ENCODE measurements around the gene PLEKHB2.
"Not testable (repeated sequence)": the region's sequence is repeated elsewhere in the genome, so short reads cannot be mapped to it uniquely, and the experiment has no call there.

PLEKHB2 gene

GRCh38 chr2:131105156-131105949 lies at the start of gene PLEKHB2:
PLEKHB2 (plus strand) TSS chr2:131105336; CDS start chr2:131120942, 15,606 bp downstream.
- DNase-seq (ENCODE audit: low read depth in 2 of 2): peak; percentile 90 to 91

GRCh38 chr2:131056204-131056931 lies 48.8 kb upstream of the PLEKHB2 start:
- DNase-seq (ENCODE audit: low read depth in 2 of 2): no peak

GRCh38 chr2:131056932-131057287 lies 48.2 kb upstream of the PLEKHB2 start:
- DNase-seq (ENCODE audit: low read depth in 2 of 2): no peak

DNA sequence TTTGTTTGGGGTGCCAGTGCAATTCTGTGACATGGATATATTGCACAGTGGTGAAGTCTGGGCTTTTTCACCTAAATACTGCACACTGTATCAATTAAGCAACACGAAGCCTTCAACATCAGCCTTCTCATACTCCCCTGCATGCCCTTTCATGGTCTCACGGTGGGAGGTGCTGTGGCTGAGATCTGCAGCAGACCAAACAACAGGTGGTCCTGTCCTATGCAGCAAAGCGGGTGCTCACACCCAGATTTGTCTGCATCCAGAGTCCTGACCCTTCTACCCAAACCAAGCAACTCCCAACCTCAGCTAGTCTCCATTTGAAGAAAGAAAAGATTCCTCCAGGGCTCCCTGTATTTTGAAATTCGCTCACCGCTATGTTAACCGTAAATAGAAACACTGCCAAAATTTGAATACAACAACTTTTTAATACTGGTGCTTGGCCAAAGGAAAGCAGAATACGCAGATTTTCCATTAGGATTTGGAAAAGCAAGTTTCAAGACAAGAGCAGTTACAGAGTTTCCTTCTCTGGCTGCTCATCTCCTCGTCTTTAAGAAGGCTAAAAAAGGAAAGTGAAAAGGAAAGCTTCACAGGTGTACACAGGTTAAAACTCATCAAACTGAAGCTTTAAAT lies 46.8 kb upstream of the PLEKHB2 start:
- no peak for DNase-seq (ENCODE audit: low read depth in 2 of 2)

DNA sequence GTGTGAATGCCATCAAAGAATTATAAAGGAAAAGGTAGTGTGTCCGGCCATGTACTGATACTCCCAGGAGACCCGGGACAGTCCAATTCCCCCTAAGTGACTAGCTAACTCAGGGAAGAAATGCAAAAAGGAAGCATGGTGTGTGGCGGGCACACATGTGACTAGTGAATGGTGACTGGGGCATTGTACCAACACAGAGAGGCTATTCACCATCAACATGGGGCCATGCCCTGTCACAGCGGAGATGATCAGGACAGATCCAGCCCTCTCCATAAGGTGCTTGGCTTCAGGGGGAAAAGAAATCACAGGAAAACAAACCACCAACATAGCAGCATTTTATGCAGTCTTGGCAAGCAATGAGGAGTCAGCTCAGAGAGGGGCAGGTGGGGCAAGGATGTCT lies 46.2 kb upstream of the PLEKHB2 start:
- no peak for DNase-seq (ENCODE audit: low read depth in 2 of 2)

- no peak for DNase-seq (ENCODE audit: low read depth in 2 of 2)
These were observed 41.4 kb upstream of the PLEKHB2 start for GRCh38 chr2:131063501-131064283.

DNA sequence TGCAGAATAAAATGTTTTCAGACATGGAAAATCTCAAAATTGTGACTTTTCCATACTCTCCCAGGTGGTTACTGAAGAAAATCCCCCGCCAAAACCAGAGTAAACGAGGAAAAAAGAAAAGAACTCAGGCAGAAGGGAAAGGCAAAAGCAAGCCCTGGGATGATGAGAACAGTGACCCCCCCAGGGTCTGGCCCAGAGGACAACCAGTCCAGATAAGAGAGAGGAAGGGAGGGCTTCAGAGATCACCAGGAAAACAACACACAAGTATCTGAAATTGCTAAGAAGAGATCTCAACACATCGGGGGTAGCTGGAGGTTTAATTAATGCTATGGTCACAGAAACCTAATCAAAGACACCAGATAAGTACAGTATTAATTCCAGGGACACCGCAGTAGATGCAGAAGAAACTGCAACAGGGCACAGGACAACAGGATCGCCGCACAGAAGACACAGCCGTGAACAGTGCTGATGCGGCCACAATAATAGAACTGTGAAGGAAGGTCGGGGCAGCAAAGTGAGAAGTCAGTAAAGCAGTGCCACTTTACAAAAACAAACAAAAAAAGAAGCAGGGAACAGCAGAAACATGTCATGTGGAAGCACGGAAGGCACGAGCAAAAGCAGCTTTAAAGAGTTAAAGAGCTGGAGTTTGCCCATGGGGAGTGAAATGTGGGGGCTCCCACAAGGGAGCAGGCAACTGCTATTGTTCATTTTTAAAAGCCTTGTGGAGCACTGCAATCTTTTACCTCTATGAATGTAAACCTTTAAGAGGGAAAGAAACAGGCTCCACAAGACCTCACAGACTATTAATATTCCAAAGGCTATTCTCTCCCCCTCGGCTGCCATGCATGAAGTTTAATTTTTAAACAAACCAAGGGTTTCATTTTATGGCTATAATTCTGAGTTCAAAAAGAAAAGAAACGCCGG lies 40.3 kb upstream of the PLEKHB2 start:
- DNase-seq (ENCODE audit: low read depth in 2 of 2): no peak

GRCh38 chr2:131067465-131068125 lies 37.5 kb upstream of the PLEKHB2 start:
- DNase-seq (ENCODE audit: low read depth in 2 of 2): no peak

DNA sequence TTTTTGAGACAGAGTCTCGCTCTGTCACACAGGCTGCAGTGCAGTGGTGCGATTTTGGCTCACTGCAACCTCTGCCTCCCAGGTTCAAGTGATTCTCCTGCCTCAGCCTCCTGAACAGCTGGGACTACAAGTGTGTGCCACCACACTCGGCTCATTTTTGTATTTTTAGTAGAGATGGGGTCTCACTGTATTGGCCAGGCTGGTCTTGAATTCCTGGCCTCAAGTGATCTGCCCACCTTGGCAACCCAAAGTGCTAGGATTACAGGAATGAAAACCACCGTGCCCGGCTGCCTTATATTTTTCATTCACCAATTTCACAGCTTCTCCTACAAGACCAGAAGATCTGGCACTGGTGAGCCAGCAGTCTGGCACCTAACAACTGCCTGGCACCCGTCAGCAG lies 37.0 kb upstream of the PLEKHB2 start:
- not testable (repeated sequence) for DNase-seq (ENCODE audit: low read depth in 2 of 2)

DNA sequence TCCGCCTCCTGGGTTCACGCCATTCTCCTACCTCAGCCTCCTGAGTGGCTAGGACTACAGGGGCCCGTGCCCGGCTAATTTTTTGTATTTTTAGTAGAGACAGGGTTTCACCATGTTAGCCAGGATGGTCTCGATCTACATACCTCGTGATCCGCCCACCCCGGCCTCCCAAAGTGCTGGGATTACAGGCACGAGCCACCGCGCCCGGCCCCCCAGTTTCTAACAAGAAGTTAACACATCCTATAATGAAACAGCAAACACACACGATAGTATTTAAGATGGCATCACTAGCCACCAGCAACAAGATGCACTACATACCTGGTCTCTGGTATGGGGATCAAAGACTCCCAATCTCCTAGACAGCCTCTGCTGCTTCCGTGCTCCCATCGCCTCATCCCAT lies 29.6 kb upstream of the PLEKHB2 start:
- not testable (repeated sequence) for DNase-seq (ENCODE audit: low read depth in 2 of 2)

GRCh38 chr2:131076707-131077106 lies 28.4 kb upstream of the PLEKHB2 start:
- no peak for DNase-seq (ENCODE audit: low read depth in 2 of 2)

DNA sequence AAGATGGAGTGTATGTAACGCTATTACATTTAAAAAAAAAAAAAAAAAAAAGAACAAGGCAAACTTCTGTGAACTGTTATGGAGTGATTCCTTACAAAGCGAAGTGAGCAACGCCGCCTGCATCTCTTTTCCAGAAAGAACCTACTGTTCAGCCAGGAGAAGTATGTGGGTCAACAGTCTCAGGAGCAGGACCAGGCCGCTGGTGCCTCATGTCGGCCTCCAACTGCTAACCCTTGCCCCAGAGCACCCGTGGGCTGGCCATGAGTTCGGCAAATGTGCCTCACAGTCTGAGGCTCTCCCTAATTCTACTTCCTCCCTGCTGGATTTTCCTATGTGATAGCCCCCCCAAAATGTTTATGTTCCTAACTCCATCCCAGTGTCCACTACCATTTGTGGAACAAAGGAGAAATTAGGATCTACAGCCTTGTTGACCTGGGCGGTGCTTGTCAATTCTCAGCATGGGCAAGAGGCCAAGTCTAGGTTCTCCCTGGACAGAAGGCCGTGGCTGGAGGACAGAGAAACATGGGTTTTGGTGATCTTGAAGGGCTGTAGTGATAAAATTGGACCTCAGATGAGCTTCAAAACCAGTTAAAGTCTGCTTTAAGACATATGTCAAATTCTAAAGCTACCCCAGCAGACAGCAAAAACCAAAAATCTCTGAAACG lies 27.8 kb upstream of the PLEKHB2 start:
- DNase-seq (ENCODE audit: low read depth in 2 of 2): no peak

DNA sequence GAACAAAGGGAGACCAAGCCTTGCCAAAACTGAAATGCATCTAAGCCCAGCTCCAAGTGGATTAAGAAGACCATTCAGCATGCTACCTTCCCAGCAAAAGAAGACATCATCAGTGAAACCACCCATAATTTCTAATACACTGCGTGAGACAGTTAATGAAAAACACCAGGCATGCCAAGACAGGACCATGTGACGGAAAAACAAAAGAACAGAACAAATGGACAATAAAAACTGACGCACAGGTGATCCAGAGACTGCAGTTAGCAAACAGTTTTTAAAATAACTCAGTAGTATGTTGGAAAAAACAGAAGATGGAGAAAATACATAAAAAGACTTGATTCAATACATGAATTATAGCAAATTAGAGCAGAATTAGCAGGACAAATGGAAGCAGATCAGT lies 27.2 kb upstream of the PLEKHB2 start:
- DNase-seq (ENCODE audit: low read depth in 2 of 2): no peak

GRCh38 chr2:131079931-131080330 lies 25.2 kb upstream of the PLEKHB2 start:
- DNase-seq (ENCODE audit: low read depth in 2 of 2): not testable (repeated sequence)

DNA sequence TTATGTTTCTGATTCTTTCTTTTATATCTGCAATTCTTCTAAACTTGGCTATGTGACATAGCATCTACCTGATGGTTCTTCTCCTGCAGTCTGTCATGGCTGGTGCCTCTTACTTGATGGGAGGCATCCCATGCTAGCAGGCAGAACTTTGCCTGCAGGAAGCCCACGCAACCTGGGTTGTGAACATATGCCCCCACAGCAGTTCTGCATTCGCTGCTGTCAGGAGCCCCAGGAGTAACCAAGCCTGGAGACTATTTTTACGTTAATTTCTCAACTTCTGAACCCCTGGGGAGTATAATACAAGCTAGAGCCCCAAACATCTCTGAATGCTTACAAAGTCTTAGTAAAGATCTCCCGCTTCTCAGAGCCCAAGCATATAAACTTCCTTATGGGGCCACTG lies 23.9 kb upstream of the PLEKHB2 start:
- no peak for DNase-seq (ENCODE audit: low read depth in 2 of 2)

DNA sequence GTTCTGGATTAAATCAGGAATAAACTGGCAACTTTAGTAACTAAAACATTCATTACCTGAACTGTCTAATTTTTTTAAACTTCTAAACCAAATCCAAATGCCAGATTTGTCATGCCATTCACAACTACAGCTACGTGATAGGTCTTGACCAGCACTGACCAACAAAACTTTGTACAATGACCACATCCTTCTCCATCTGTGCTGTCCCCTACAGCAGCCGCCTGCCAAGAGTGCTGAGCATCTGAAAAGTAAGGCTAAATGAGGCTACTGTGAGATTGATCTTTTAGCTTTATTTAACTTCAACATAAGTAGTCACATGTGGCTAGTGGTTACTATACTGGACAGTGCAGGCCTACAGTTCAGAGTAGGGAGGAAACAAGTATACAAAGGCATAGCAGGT lies 19.5 kb upstream of the PLEKHB2 start:
- DNase-seq (ENCODE audit: low read depth in 2 of 2): no peak

DNA sequence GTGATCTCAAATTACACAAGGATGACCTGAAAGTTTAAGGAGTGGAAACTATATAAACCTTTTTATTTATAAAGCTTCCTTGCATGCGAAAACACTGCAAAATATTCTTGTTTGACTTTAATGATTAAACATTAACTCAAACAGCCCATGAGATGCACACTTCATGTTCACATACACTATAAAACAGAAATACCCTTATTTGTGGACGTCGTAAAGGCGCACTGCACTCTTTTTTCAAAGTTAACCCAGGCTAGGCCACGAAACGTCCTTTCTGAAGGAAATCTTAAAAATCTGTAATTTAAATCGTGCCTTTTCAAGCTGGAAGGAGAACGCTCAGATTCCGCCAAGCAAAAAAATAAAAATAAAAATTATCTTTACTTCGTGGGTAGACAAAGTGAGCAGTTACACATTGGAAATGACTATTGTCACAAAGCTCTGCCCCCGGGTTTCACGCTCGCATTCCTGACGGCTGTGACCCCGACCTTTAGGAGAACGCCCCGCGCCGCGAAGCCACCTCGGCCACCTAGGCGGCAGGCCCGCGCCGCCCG lies 12.6 kb upstream of the PLEKHB2 start:
- DNase-seq (ENCODE audit: low read depth in 2 of 2): no peak

- DNase-seq (ENCODE audit: low read depth in 2 of 2): peak; percentile 72 to 76
These were observed 12.0 kb upstream of the PLEKHB2 start, which contains the start of gene FAM168B for GRCh38 chr2:131093006-131093695. FAM168B (minus strand) TSS chr2:131093460; CDS start chr2:131082646, 10,814 bp downstream.

All from stimulated activated CD8-positive, alpha-beta memory T cell treated with anti-CD3 and anti-CD28 coated beads, Interleukin-7, amount 100 ng/mL, for 1 hour (primary cell).